Smooth muscle cell (in vitro differentiated cells): ENCODE results near the gene KLK1. TPM values are rescaled to one million over a fixed set of nuclear protein-coding genes. Genes with fewer than 3 reads are reported as not detected.

Source experiments
- DNase-seq: peaks from one replicate; lab custom pipeline; 2025; ENCODE audit not compliant: unreplicated experiment; lab: John Stamatoyannopoulos, UW
- H2AFZ ChIP-seq: fragments of 200-600 bp; sonication (generic); 2 replicates; pipeline ENCODE4 v1.6.0; 2016; ENCODE audit warnings: antibody characterized with exemption, low read depth, mild to moderate bottlenecking
- H3F3A ChIP-seq: fragments of 200-600 bp; sonication (generic); 2 replicates; pipeline ENCODE4 v1.6.0; 2017; ENCODE audit warnings: antibody characterized with exemption, low read depth
- H3K27ac ChIP-seq: fragments of 200-600 bp; sonication (generic); 2 replicates; pipeline ENCODE4 v1.5.1; 2016; ENCODE audit warnings: low read depth, mild to moderate bottlenecking
- H3K27me3 ChIP-seq: fragments of 200-600 bp; sonication (generic); 2 replicates; pipeline ENCODE4 v1.6.1; 2016; ENCODE audit warnings: low read depth, mild to moderate bottlenecking
- H3K36me3 ChIP-seq: fragments of 200-600 bp; sonication (generic); 2 replicates; pipeline ENCODE4 v1.5.1; 2016; ENCODE audit warnings: low read depth
- H3K4me1 ChIP-seq: fragments of 200-600 bp; sonication (generic); 2 replicates; pipeline ENCODE4 v1.5.1; 2016; ENCODE audit warnings: low read depth
- H3K4me2 ChIP-seq: fragments of 200-600 bp; sonication (generic); 2 replicates; pipeline ENCODE4 v1.6.0; 2016; ENCODE audit warnings: mild to moderate bottlenecking
- H3K4me3 ChIP-seq: fragments of 200-600 bp; sonication (generic); 2 replicates; pipeline ENCODE4 v1.5.1; 2016; ENCODE audit warnings: mild to moderate bottlenecking
- H3K79me2 ChIP-seq: fragments of 200-600 bp; sonication (generic); 2 replicates; pipeline ENCODE4 v1.6.0; 2016; ENCODE audit warnings: low read depth, mild to moderate bottlenecking
- H3K9ac ChIP-seq: fragments of 200-600 bp; sonication (generic); 2 replicates; pipeline ENCODE4 v1.6.0; 2016; ENCODE audit warnings: low read depth
- H3K9me3 ChIP-seq: fragments of 200-600 bp; sonication (generic); replicated peaks from 2 replicates; pipeline ENCODE4 v1.5.1; 2016; ENCODE audit warnings: low read depth
- H4K20me1 ChIP-seq: fragments of 200-600 bp; sonication (generic); 2 replicates; pipeline ENCODE4 v1.6.0; 2016; ENCODE audit warnings: low read depth
- WGBS: methylation state at CpG from one replicate; pipeline ENCODE4 v1.1.7; 2016; ENCODE audit warnings: low lambda C conversion rate; 5-methylcytosine and 5-hydroxymethylcytosine counted together
- polyA plus RNA-seq: library from polyadenylated mRNA; unstranded; fragments of >200 nt; fragmentation: Nextera tagmentation; extraction: Ambion mirVana; gene quantifications from 2 replicates; pipeline ENCODE4 v1.2.1, GENCODE V29; 2016
- total RNA-seq: library from RNA; depleted of rRNA; stranded (reverse); fragments of >200 nt; gene quantifications from 2 replicates; pipeline ENCODE4 v1.2.3, GENCODE V29; 2014
- TF ChIP-seq, protein P1 (sequence below): fragments of 200-600 bp; sonication (generic); IDR thresholded peaks from 2 replicates; pipeline ENCODE4 v1.5.1; 2017; ENCODE audit warnings: borderline replicate concordance, mild to moderate bottlenecking, antibody characterized with exemption; ENCODE audit not compliant: insufficient read depth, poor library complexity, severe bottlenecking

KLK1 gene
- total and polyA plus RNA-seq, 2 experiments from 2014 or later: 0.85 TPM; not detected in 1

DNA sequence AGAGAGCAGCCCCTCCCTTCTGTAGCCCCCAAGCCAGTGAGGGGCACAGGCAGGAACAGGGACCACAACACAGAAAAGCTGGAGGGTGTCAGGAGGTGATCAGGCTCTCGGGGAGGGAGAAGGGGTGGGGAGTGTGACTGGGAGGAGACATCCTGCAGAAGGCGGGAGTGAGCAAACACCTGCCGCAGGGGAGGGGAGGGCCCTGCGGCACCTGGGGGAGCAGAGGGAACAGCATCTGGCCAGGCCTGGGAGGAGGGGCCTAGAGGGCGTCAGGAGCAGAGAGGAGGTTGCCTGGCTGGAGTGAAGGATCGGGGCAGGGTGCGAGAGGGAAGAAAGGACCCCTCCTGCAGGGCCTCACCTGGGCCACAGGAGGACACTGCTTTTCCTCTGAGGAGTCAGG is 35.3 kb upstream of the KLK1 start:
- DNase-seq: no peak
- 40% methylated on average over 2 of the region's 7 CpGs for WGBS
- no peaks in the 10 kb centered on the region for H3K9me3 ChIP-seq

DNA sequence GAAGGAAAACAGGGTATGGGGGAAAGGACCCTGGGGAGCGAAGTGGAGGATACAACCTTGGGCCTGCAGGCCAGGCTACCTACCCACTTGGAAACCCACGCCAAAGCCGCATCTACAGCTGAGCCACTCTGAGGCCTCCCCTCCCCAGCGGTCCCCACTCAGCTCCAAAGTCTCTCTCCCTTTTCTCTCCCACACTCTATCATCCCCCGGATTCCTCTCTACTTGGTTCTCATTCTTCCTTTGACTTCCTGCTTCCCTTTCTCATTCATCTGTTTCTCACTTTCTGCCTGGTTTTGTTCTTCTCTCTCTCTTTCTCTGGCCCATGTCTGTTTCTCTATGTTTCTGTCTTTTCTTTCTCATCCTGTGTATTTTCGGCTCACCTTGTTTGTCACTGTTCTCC is 33.8 kb upstream of the KLK1 start:
- WGBS: 81% methylated on average over 6 of the region's 6 CpGs
- no peak for DNase-seq
- H3K4me3 ChIP-seq: no peak overlapping the region

More for the DNA sequence above, 35.3 kb upstream of the KLK1 start:
- Histone ChIP-seq H3K9ac (no peak overlapping the region), H3K27me3 (peaks cover 35% of the 10 kb centered on the region), H3F3A (no peaks in the 10 kb centered on the region), H3K4me2 (no peak overlapping the region), H3K4me1 (no peaks in the 10 kb centered on the region), H4K20me1 (no peaks in the 10 kb centered on the region), H3K79me2 (no peaks in the 10 kb centered on the region), H3K4me3 (no peak overlapping the region), H3K27ac (no peak overlapping the region), H2AFZ (no peak overlapping the region), H3K36me3 (no peaks in the 10 kb centered on the region)
- TF ChIP-seq, protein P1, sequence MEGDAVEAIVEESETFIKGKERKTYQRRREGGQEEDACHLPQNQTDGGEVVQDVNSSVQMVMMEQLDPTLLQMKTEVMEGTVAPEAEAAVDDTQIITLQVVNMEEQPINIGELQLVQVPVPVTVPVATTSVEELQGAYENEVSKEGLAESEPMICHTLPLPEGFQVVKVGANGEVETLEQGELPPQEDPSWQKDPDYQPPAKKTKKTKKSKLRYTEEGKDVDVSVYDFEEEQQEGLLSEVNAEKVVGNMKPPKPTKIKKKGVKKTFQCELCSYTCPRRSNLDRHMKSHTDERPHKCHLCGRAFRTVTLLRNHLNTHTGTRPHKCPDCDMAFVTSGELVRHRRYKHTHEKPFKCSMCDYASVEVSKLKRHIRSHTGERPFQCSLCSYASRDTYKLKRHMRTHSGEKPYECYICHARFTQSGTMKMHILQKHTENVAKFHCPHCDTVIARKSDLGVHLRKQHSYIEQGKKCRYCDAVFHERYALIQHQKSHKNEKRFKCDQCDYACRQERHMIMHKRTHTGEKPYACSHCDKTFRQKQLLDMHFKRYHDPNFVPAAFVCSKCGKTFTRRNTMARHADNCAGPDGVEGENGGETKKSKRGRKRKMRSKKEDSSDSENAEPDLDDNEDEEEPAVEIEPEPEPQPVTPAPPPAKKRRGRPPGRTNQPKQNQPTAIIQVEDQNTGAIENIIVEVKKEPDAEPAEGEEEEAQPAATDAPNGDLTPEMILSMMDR: no peak

DNA sequence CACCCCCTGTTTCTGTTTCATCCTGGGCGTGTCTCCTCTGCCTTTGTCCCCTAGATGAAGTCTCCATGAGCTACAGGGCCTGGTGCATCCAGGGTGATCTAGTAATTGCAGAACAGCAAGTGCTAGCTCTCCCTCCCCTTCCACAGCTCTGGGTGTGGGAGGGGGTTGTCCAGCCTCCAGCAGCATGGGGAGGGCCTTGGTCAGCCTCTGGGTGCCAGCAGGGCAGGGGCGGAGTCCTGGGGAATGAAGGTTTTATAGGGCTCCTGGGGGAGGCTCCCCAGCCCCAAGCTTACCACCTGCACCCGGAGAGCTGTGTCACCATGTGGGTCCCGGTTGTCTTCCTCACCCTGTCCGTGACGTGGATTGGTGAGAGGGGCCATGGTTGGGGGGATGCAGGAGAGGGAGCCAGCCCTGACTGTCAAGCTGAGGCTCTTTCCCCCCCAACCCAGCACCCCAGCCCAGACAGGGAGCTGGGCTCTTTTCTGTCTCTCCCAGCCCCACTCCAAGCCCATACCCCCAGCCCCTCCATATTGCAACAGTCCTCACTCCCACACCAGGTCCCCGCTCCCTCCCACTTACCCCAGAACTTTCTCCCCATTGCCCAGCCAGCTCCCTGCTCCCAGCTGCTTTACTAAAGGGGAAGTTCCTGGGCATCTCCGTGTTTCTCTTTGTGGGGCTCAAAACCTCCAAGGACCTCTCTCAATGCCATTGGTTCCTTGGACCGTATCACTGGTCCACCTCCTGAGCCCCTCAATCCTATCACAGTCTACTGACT is 31.2 kb upstream of the KLK1 start, which contains the start of gene KLK3:
TSS of gene KLK3 (plus strand) at position 280 of the 775 bp plus-strand sequence. CDS start at position 321, 41 bp downstream.
- H3K9me3 ChIP-seq: no peaks in the 10 kb centered on the region
- TF ChIP-seq, protein P1: no peak
- 71% methylated on average over 6 of the region's 9 CpGs for WGBS
- H3K4me3 ChIP-seq: no peak within 1 kb of the TSS
- no peak for DNase-seq
- no peaks in the 10 kb centered on the region for H4K20me1 ChIP-seq
- H3K27ac ChIP-seq: no peak within 1 kb of the TSS
- H2AFZ ChIP-seq: no peak within 1 kb of the TSS
- no peaks in the 10 kb centered on the region for H3F3A ChIP-seq
- H3K27me3 ChIP-seq: peaks cover 28% of the 10 kb centered on the region
- H3K4me2 ChIP-seq: no peak within 1 kb of the TSS
- H3K9ac ChIP-seq: no peak within 1 kb of the TSS
- no peaks in the 10 kb centered on the region for H3K4me1 ChIP-seq
- H3K36me3 ChIP-seq: no peaks in the 10 kb centered on the region
- no peaks in the 10 kb centered on the region for H3K79me2 ChIP-seq

More for the DNA sequence above, 33.8 kb upstream of the KLK1 start:
- Histone ChIP-seq H3K4me1 (no peaks in the 10 kb centered on the region), H3K27me3 (peaks cover 29% of the 10 kb centered on the region), H3K9me3 (no peaks in the 10 kb centered on the region), H3F3A (no peaks in the 10 kb centered on the region), H3K79me2 (no peaks in the 10 kb centered on the region), H3K4me2 (no peak overlapping the region), H3K27ac (no peak overlapping the region), H3K9ac (no peak overlapping the region), H4K20me1 (no peaks in the 10 kb centered on the region), H3K36me3 (no peaks in the 10 kb centered on the region), H2AFZ (no peak overlapping the region)
- TF ChIP-seq, protein P1: no peak
